GM21447 (cell line): Measurements from ENCODE around the gene S100A10.

Experiments used
- ATAC-seq: cut with Tn5 transposase; IDR thresholded peaks from one replicate; pipeline ENCODE4 v1.9.1; 2021; ENCODE audit not compliant: unreplicated experiment

S100A10 gene

GRCh38 chr1:152013664-152014237 lies 20.1 kb upstream of the S100A10 start:
- ATAC-seq, result no peak

GRCh38 chr1:152009691-152010090 lies 16.0 kb upstream of the S100A10 start:
- no peak for ATAC-seq

- no peak for ATAC-seq
These were observed 13.4 kb upstream of the S100A10 start for GRCh38 chr1:152007047-152007446.

GRCh38 chr1:152005360-152005912 lies 11.8 kb upstream of the S100A10 start:
- ATAC-seq, result no peak

GRCh38 chr1:152003846-152004442 lies 10.3 kb upstream of the S100A10 start:
- no peak for ATAC-seq

GRCh38 chr1:152002960-152003359 lies 9.3 kb upstream of the S100A10 start:
- ATAC-seq, result no peak

GRCh38 chr1:152001631-152002584 lies 8.2 kb upstream of the S100A10 start:
- no peak for ATAC-seq

GRCh38 chr1:152000964-152001630 lies 7.4 kb upstream of the S100A10 start:
- no peak for ATAC-seq

GRCh38 chr1:151998611-151999362 lies 5.1 kb upstream of the S100A10 start:
- ATAC-seq, result no peak

- no peak for ATAC-seq
These were observed 3.6 kb upstream of the S100A10 start for GRCh38 chr1:151997284-151997570.

GRCh38 chr1:151995774-151996173 lies 2.1 kb upstream of the S100A10 start:
- ATAC-seq, result no peak

GRCh38 chr1:151994956-151995355 lies 1.3 kb upstream of the S100A10 start:
- ATAC-seq, result no peak

- ATAC-seq, result no peak
These were observed 450 bp downstream of the S100A10 start for GRCh38 chr1:151993084-151993733.

- no peak for ATAC-seq
These were observed 1.2 kb downstream of the S100A10 start for GRCh38 chr1:151992303-151993083.

GRCh38 chr1:151991663-151992302 lies 1.9 kb downstream of the S100A10 start:
- ATAC-seq, result no peak

- no peak for ATAC-seq
These were observed 2.8 kb downstream of the S100A10 start for GRCh38 chr1:151990856-151991198.

- ATAC-seq, result no peak
These were observed 3.4 kb downstream of the S100A10 start for GRCh38 chr1:151990058-151990855.

- no peak for ATAC-seq
These were observed 4.3 kb downstream of the S100A10 start for GRCh38 chr1:151989211-151989862.
